ENCODE results near the gene SMARCAL1. TPM values are rescaled to one million over a fixed set of nuclear protein-coding genes. Genes with fewer than 3 reads are reported as not detected.

SMARCAL1 gene
- total RNA-seq, 1 experiment from 2014 or later: 20.9 TPM

DNA sequence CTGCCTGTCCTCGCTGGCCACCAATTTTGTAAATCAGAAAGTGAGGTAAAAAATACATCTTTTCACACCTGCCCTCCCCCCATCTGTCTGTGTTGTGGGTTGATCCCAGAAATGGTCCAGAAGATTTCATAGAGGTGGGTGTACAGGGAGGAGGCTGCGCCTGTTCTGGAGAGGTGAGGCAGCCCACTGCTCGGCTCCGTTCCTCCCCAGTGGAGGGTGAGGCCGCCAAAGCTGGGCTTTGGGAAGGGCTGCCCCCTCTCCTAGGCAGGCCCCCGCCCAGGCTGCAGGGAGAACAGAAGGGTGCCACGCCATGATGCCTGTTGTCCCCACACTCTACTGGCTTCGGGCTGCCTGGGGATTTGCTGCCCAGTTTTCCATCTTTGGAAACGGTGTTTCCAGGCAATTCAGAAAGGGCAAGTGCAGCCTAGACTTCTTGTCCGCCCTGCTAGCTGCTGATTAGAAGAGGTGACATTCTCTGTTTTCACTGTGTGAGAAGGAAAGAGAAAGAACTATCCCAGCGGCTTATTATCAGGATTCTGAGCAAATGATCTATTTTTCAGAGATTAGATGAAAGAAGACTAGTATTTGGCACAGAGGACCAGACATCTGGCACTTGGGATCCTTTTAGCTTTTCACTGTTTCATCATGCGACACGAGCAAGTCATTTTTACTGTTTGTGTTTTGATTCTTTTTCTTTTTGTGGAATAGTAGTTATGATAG is 18.7 kb downstream of the SMARCAL1 start:
- Mint-ChIP-seq H3K4me3 (no peak overlapping the region), H3K4me1 (no peaks in the 10 kb centered on the region), H3K36me3 (peaks cover 45% of the 10 kb centered on the region), H3K9me3 (no peaks in the 10 kb centered on the region), H3K27me3 (ENCODE audit: low read depth) (no peaks in the 10 kb centered on the region), H3K27ac (no peak overlapping the region)
- ChIA-PET POLR2A (no interaction called here), CTCF (no interaction called here)
- TF ChIP-seq CREB1 (CRISPR knock-in tag; IDR thresholded peaks at IDR 0.05) (no peak), USF1 (CRISPR knock-in tag; IDR thresholded peaks at IDR 0.05) (no peak), EMX1 (CRISPR knock-in tag; IDR thresholded peaks at IDR 0.05) (no peak), ATF3 (CRISPR knock-in tag; conservative IDR thresholded peaks at IDR 0.05) (no peak), ZBTB21 (CRISPR knock-in tag; IDR thresholded peaks at IDR 0.05; ENCODE audit: borderline replicate concordance) (no peak), GRHL2 (CRISPR knock-in tag; IDR thresholded peaks at IDR 0.05; ENCODE audit: insufficient replicate concordance, severe bottlenecking) (no peak), ATF6 (CRISPR knock-in tag; IDR thresholded peaks at IDR 0.05) (no peak), NR3C1 (CRISPR knock-in tag; conservative IDR thresholded peaks at IDR 0.05; ENCODE audit: low read depth) (no peak), SMAD4 (CRISPR knock-in tag; IDR thresholded peaks at IDR 0.05) (no peak)
- TF ChIP-seq, protein P1, sequence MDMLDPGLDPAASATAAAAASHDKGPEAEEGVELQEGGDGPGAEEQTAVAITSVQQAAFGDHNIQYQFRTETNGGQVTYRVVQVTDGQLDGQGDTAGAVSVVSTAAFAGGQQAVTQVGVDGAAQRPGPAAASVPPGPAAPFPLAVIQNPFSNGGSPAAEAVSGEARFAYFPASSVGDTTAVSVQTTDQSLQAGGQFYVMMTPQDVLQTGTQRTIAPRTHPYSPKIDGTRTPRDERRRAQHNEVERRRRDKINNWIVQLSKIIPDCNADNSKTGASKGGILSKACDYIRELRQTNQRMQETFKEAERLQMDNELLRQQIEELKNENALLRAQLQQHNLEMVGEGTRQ (CRISPR knock-in tag; IDR thresholded peaks at IDR 0.05): no peak
- no peak for ATAC-seq
- DNase-seq (ENCODE audit: low spot score): no peak

DNA sequence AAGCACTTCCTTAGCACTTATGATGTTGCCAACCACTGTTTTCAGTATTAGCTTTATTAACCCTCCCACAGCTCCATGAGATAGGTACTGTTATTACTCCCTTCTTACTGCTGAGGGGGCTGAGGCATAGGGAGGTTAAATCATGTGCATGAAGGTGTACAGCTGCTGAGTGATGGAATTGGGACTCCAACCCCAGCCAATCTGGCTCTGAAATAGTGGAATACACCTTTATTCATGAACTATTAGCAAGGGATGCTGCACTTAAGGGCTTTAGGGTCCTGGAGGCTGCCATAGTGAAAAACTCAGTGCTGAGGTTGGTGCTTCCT is 19.2 kb downstream of the SMARCAL1 start:
- Mint-ChIP-seq H3K27me3 (ENCODE audit: low read depth) (no peaks in the 10 kb centered on the region), H3K27ac (no peak overlapping the region), H3K4me1 (no peaks in the 10 kb centered on the region), H3K4me3 (no peak overlapping the region), H3K36me3 (peaks cover 44% of the 10 kb centered on the region), H3K9me3 (no peaks in the 10 kb centered on the region)
- CTCF ChIA-PET: no interaction called here
- POLR2A ChIA-PET: no interaction called here
- DNase-seq (ENCODE audit: low spot score): no peak
- ATAC-seq: no peak
- TF ChIP-seq ZNF263 (CRISPR knock-in tag; IDR thresholded peaks at IDR 0.05; ENCODE audit: low read depth) (no peak), GRHL2 (CRISPR knock-in tag; IDR thresholded peaks at IDR 0.05; ENCODE audit: insufficient replicate concordance, severe bottlenecking) (no peak), KAT7 (CRISPR knock-in tag; IDR thresholded peaks at IDR 0.05; ENCODE audit: borderline replicate concordance) (no peak), ZMAT4 (CRISPR knock-in tag; IDR thresholded peaks at IDR 0.05) (no peak), HMGA2 (CRISPR knock-in tag; IDR thresholded peaks at IDR 0.05) (no peak), NFYB (CRISPR knock-in tag; conservative IDR thresholded peaks at IDR 0.05; ENCODE audit: low read depth) (no peak), ZNF121 (CRISPR knock-in tag; IDR thresholded peaks at IDR 0.05) (no peak), MLX (CRISPR knock-in tag; IDR thresholded peaks at IDR 0.05) (no peak), ATF1 (CRISPR knock-in tag; IDR thresholded peaks at IDR 0.05) (no peak)
- TF ChIP-seq, protein P2, sequence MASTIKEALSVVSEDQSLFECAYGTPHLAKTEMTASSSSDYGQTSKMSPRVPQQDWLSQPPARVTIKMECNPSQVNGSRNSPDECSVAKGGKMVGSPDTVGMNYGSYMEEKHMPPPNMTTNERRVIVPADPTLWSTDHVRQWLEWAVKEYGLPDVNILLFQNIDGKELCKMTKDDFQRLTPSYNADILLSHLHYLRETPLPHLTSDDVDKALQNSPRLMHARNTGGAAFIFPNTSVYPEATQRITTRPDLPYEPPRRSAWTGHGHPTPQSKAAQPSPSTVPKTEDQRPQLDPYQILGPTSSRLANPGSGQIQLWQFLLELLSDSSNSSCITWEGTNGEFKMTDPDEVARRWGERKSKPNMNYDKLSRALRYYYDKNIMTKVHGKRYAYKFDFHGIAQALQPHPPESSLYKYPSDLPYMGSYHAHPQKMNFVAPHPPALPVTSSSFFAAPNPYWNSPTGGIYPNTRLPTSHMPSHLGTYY (CRISPR knock-in tag; IDR thresholded peaks at IDR 0.05): no peak
- TF ChIP-seq, protein P3, sequence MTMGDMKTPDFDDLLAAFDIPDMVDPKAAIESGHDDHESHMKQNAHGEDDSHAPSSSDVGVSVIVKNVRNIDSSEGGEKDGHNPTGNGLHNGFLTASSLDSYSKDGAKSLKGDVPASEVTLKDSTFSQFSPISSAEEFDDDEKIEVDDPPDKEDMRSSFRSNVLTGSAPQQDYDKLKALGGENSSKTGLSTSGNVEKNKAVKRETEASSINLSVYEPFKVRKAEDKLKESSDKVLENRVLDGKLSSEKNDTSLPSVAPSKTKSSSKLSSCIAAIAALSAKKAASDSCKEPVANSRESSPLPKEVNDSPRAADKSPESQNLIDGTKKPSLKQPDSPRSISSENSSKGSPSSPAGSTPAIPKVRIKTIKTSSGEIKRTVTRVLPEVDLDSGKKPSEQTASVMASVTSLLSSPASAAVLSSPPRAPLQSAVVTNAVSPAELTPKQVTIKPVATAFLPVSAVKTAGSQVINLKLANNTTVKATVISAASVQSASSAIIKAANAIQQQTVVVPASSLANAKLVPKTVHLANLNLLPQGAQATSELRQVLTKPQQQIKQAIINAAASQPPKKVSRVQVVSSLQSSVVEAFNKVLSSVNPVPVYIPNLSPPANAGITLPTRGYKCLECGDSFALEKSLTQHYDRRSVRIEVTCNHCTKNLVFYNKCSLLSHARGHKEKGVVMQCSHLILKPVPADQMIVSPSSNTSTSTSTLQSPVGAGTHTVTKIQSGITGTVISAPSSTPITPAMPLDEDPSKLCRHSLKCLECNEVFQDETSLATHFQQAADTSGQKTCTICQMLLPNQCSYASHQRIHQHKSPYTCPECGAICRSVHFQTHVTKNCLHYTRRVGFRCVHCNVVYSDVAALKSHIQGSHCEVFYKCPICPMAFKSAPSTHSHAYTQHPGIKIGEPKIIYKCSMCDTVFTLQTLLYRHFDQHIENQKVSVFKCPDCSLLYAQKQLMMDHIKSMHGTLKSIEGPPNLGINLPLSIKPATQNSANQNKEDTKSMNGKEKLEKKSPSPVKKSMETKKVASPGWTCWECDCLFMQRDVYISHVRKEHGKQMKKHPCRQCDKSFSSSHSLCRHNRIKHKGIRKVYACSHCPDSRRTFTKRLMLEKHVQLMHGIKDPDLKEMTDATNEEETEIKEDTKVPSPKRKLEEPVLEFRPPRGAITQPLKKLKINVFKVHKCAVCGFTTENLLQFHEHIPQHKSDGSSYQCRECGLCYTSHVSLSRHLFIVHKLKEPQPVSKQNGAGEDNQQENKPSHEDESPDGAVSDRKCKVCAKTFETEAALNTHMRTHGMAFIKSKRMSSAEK (CRISPR knock-in tag; IDR thresholded peaks at IDR 0.05; ENCODE audit: borderline replicate concordance): no peak
- TF ChIP-seq, protein P4, sequence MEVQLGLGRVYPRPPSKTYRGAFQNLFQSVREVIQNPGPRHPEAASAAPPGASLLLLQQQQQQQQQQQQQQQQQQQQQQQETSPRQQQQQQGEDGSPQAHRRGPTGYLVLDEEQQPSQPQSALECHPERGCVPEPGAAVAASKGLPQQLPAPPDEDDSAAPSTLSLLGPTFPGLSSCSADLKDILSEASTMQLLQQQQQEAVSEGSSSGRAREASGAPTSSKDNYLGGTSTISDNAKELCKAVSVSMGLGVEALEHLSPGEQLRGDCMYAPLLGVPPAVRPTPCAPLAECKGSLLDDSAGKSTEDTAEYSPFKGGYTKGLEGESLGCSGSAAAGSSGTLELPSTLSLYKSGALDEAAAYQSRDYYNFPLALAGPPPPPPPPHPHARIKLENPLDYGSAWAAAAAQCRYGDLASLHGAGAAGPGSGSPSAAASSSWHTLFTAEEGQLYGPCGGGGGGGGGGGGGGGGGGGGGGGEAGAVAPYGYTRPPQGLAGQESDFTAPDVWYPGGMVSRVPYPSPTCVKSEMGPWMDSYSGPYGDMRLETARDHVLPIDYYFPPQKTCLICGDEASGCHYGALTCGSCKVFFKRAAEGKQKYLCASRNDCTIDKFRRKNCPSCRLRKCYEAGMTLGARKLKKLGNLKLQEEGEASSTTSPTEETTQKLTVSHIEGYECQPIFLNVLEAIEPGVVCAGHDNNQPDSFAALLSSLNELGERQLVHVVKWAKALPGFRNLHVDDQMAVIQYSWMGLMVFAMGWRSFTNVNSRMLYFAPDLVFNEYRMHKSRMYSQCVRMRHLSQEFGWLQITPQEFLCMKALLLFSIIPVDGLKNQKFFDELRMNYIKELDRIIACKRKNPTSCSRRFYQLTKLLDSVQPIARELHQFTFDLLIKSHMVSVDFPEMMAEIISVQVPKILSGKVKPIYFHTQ (CRISPR knock-in tag; IDR thresholded peaks at IDR 0.05): no peak
